Smooth muscle cell (in vitro differentiated cells): ENCODE data around the gene CERS3. TPM values are rescaled to one million over a fixed set of nuclear protein-coding genes. Genes with fewer than 3 reads are reported as not detected.

Source experiments
- DNase-seq: peaks from one replicate; lab custom pipeline; 2025; ENCODE audit not compliant: unreplicated experiment; lab: John Stamatoyannopoulos, UW
- H2AFZ ChIP-seq: fragments of 200-600 bp; sonication (generic); 2 replicates; pipeline ENCODE4 v1.6.0; 2016; ENCODE audit warnings: antibody characterized with exemption, low read depth, mild to moderate bottlenecking
- H3F3A ChIP-seq: fragments of 200-600 bp; sonication (generic); 2 replicates; pipeline ENCODE4 v1.6.0; 2017; ENCODE audit warnings: antibody characterized with exemption, low read depth
- H3K27ac ChIP-seq: fragments of 200-600 bp; sonication (generic); 2 replicates; pipeline ENCODE4 v1.5.1; 2016; ENCODE audit warnings: low read depth, mild to moderate bottlenecking
- H3K27me3 ChIP-seq: fragments of 200-600 bp; sonication (generic); 2 replicates; pipeline ENCODE4 v1.6.1; 2016; ENCODE audit warnings: low read depth, mild to moderate bottlenecking
- H3K36me3 ChIP-seq: fragments of 200-600 bp; sonication (generic); 2 replicates; pipeline ENCODE4 v1.5.1; 2016; ENCODE audit warnings: low read depth
- H3K4me1 ChIP-seq: fragments of 200-600 bp; sonication (generic); 2 replicates; pipeline ENCODE4 v1.5.1; 2016; ENCODE audit warnings: low read depth
- H3K4me2 ChIP-seq: fragments of 200-600 bp; sonication (generic); 2 replicates; pipeline ENCODE4 v1.6.0; 2016; ENCODE audit warnings: mild to moderate bottlenecking
- H3K4me3 ChIP-seq: fragments of 200-600 bp; sonication (generic); 2 replicates; pipeline ENCODE4 v1.5.1; 2016; ENCODE audit warnings: mild to moderate bottlenecking
- H3K79me2 ChIP-seq: fragments of 200-600 bp; sonication (generic); 2 replicates; pipeline ENCODE4 v1.6.0; 2016; ENCODE audit warnings: low read depth, mild to moderate bottlenecking
- H3K9ac ChIP-seq: fragments of 200-600 bp; sonication (generic); 2 replicates; pipeline ENCODE4 v1.6.0; 2016; ENCODE audit warnings: low read depth
- H3K9me3 ChIP-seq: fragments of 200-600 bp; sonication (generic); replicated peaks from 2 replicates; pipeline ENCODE4 v1.5.1; 2016; ENCODE audit warnings: low read depth
- H4K20me1 ChIP-seq: fragments of 200-600 bp; sonication (generic); 2 replicates; pipeline ENCODE4 v1.6.0; 2016; ENCODE audit warnings: low read depth
- WGBS: methylation state at CpG from one replicate; pipeline ENCODE4 v1.1.7; 2016; ENCODE audit warnings: low lambda C conversion rate; 5-methylcytosine and 5-hydroxymethylcytosine counted together
- polyA plus RNA-seq: library from polyadenylated mRNA; unstranded; fragments of >200 nt; fragmentation: Nextera tagmentation; extraction: Ambion mirVana; gene quantifications from 2 replicates; pipeline ENCODE4 v1.2.1, GENCODE V29; 2016
- total RNA-seq: library from RNA; depleted of rRNA; stranded (reverse); fragments of >200 nt; gene quantifications from 2 replicates; pipeline ENCODE4 v1.2.3, GENCODE V29; 2014
- TF ChIP-seq, protein P1 (sequence below): fragments of 200-600 bp; sonication (generic); IDR thresholded peaks from 2 replicates; pipeline ENCODE4 v1.5.1; 2017; ENCODE audit warnings: borderline replicate concordance, mild to moderate bottlenecking, antibody characterized with exemption; ENCODE audit not compliant: insufficient read depth, poor library complexity, severe bottlenecking

Gene CERS3
- total and polyA plus RNA-seq, 2 experiments from 2014 or later: 0.87 to 6.3 TPM

DNA sequence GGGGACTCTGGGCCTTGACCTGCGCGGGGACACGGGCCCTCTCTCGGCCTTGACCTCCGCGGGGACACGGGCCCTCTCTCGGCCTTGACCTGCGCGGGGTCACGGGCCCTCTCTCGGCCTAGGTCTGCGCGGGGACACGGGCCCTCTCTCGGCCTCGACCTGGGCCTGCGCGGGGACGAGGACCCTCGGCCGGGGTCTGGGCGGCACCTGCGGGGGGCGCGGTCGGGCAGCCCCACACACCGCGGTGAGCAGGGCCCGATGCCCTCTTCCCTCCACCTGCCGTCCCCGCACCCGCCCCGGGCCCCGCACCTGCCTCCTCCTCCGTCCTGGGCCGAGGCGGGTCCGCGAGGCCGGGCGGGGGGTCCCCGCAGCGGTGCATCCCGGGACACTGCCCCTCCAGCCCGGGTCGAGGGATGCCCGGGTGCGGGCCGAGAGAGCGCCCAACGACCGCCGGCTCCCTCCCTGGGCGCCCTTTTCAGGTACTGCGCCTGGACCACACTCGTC, 15.6 kb upstream of the CERS3 start:
- Histone ChIP-seq H3K4me3 (no peak overlapping the region), H3K4me1 (no peaks in the 10 kb centered on the region), H3F3A (no peaks in the 10 kb centered on the region), H3K79me2 (no peaks in the 10 kb centered on the region), H3K9me3 (no peaks in the 10 kb centered on the region), H3K27me3 (no peaks in the 10 kb centered on the region), H3K9ac (no peak overlapping the region), H3K27ac (no peak overlapping the region), H3K36me3 (no peaks in the 10 kb centered on the region), H4K20me1 (no peaks in the 10 kb centered on the region), H3K4me2 (no peak overlapping the region), H2AFZ (no peak overlapping the region)
- 97% methylated on average over 25 of the region's 57 CpGs for WGBS
- DNase-seq: no peak
- TF ChIP-seq, protein P1, sequence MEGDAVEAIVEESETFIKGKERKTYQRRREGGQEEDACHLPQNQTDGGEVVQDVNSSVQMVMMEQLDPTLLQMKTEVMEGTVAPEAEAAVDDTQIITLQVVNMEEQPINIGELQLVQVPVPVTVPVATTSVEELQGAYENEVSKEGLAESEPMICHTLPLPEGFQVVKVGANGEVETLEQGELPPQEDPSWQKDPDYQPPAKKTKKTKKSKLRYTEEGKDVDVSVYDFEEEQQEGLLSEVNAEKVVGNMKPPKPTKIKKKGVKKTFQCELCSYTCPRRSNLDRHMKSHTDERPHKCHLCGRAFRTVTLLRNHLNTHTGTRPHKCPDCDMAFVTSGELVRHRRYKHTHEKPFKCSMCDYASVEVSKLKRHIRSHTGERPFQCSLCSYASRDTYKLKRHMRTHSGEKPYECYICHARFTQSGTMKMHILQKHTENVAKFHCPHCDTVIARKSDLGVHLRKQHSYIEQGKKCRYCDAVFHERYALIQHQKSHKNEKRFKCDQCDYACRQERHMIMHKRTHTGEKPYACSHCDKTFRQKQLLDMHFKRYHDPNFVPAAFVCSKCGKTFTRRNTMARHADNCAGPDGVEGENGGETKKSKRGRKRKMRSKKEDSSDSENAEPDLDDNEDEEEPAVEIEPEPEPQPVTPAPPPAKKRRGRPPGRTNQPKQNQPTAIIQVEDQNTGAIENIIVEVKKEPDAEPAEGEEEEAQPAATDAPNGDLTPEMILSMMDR: no peak

DNA sequence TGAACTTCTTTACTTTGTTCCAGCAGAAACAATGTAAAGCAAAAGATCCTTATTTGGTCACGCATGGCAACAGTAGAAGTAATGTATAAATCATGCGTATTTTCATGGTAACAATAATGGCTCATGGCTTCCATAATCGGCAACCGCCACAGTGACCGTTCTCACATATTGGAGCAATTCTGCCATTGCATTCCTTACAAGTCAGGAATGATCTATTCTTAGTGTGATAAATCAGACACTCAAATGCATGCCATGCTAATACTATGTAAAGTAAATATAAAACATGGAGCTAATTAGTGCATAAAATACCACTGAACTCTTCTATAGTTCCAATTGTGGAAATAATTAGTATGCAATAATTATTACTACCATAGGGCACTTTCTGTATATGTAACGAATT, 13.5 kb upstream of the CERS3 start:
- Histone ChIP-seq H3F3A (no peaks in the 10 kb centered on the region), H3K27ac (no peak overlapping the region), H3K4me3 (no peak overlapping the region)

DNA sequence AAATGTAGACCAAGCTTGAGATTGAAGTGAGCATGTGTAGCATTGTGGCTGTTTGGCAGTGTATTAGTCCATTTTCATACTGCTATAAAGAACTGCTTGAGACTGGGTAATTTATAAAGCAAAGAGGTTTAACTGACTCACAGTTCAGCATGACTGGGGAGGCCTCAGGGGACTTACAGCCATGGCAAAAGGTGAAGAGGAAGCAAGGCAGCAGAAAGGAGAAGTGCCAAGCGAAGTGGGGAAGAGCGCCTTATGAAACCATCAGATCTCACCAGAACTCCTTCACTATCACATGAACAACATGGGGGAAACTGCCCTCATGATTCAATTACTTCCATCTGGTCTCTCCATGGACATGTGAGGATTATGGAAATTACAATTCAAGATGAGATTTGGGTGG, 8.6 kb upstream of the CERS3 start:
- no peak overlapping the region for H3K4me2 ChIP-seq
- H4K20me1 ChIP-seq: no peaks in the 10 kb centered on the region
- H3K79me2 ChIP-seq: no peaks in the 10 kb centered on the region
- no peak overlapping the region for H3K4me3 ChIP-seq
- no peaks in the 10 kb centered on the region for H3K9me3 ChIP-seq
- no peaks in the 10 kb centered on the region for H3F3A ChIP-seq
- no peak overlapping the region for H3K9ac ChIP-seq
- no peaks in the 10 kb centered on the region for H3K4me1 ChIP-seq
- TF ChIP-seq, protein P1: no peak
- no peak overlapping the region for H3K27ac ChIP-seq
- H2AFZ ChIP-seq: no peak overlapping the region
- no peaks in the 10 kb centered on the region for H3K27me3 ChIP-seq
- DNase-seq: no peak
- no peaks in the 10 kb centered on the region for H3K36me3 ChIP-seq
- WGBS: 37% methylated on average over 2 of the region's 2 CpGs

More for the DNA sequence above, 13.5 kb upstream of the CERS3 start:
- H4K20me1 ChIP-seq: no peaks in the 10 kb centered on the region
- H3K9ac ChIP-seq: no peak overlapping the region
- no peaks in the 10 kb centered on the region for H3K4me1 ChIP-seq
- no peak overlapping the region for H3K4me2 ChIP-seq
- no peaks in the 10 kb centered on the region for H3K79me2 ChIP-seq
- TF ChIP-seq, protein P1: no peak
- H2AFZ ChIP-seq: no peak overlapping the region
- 95% methylated on average over 6 of the region's 6 CpGs for WGBS
- H3K27me3 ChIP-seq: no peaks in the 10 kb centered on the region
- no peak for DNase-seq
- H3K9me3 ChIP-seq: no peaks in the 10 kb centered on the region
- no peaks in the 10 kb centered on the region for H3K36me3 ChIP-seq

DNA sequence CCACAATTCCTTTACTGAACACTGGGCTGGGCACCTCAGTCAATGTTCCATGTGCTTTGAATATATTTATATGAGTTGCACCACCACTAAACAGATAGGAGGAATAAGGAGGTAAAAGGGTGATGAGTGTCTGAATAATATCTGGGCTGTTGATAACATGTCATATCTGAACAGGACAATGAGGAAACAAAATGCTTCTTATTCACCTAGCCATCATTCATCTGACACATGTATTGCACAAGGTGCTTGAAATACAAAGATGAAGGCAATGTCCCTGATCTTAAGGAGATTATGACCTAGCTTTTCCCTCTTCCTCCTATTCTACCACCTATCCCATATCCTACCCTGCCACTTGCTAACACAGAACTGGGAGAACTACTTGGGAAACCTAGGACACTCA, 8.0 kb upstream of the CERS3 start:
- Histone ChIP-seq H2AFZ (no peak overlapping the region), H3K4me1 (no peaks in the 10 kb centered on the region), H3K4me2 (no peak overlapping the region), H3K36me3 (no peaks in the 10 kb centered on the region), H4K20me1 (no peaks in the 10 kb centered on the region), H3F3A (no peaks in the 10 kb centered on the region), H3K79me2 (no peaks in the 10 kb centered on the region), H3K4me3 (no peak overlapping the region), H3K27me3 (no peaks in the 10 kb centered on the region), H3K9me3 (no peaks in the 10 kb centered on the region), H3K27ac (no peak overlapping the region), H3K9ac (no peak overlapping the region)
- TF ChIP-seq, protein P1: no peak
- DNase-seq: no peak
